ENCODE results near the gene NSRP1.
"Not testable (repeated sequence)": the region's sequence is repeated elsewhere in the genome, so short reads cannot be mapped to it uniquely, and the experiment has no call there.

Gene NSRP1

DNA sequence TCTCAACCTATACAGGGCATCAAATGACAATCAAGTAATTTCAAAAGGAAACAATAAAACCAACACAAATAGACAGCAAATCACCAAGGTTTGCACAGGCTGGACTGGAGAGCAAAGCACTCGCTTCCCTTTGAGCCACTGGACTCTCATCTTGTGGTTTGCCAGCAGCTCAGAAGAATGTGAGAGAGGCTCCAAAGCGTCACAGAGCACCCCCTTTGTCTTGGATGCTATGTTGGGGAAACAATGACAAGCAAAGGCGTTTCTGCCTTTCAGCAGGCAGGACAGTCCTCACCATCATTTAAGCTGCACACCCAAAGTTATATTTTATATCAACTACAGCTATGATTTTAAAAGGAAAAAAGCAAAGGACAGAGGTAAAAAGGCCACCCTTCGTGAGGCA, 105.6 kb downstream of the NSRP1 start:
- no peak for DNase-seq (ENCODE audit: low spot score)

DNA sequence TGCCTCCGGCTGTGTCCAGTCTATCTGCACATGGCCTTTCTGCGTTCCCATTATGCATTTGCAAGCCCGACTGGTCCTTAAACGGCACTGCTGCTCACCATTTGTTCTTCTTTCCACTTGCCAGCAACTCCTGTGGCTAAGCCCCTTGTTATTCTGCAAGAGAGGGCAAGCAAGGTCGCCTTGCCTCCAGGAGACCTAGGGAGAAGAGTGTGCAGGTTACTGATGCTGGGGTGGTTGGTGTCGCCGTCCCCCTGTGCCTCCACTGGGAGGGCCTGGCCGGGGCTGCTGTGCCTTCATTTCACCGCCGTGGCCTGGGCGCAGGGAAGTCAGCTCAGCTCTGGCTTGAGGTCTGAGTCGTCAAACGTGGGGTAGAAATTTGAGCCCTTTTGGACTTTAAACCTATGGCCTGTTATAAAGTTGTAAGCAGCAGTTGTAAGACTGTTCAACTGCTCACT, 106.1 kb downstream of the NSRP1 start:
- peak; percentile 21 for DNase-seq (ENCODE audit: low spot score)

DNA sequence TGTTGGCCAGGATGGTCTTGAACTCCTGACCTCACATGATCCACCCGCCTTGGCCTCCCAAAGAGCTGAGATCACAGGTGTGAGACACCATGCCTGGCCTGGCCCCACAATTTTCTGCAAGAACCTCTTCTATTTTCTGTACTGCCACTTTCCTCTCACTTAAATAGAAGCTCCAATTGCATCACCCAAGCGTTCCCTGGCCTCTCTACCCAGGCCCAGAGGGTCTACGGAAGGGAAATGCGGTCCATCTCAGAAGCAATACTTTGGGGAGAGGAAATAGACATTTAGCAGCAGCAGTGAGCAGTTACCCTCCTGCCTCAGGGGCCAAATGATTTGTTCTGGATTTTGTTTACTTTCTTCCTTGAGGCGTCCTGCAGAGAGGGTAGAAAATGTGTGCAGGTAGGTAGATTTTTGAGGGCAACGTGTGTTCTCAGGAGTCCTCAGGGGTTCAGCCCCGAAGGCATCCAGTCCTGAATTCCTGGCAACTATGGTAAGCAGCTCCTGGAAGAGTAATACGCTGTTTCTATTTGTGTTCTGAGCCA, 107.9 kb downstream of the NSRP1 start:
- DNase-seq (ENCODE audit: low spot score), result no peak

- no peak for DNase-seq (ENCODE audit: low spot score)
Observed at GRCh38 chr17:30225112-30225511, 108.5 kb downstream of the NSRP1 start.

- DNase-seq (ENCODE audit: low spot score), result no peak
Observed at GRCh38 chr17:30225919-30226553, 109.4 kb downstream of the NSRP1 start.

GRCh38 chr17:30226878-30227277, 110.3 kb downstream of the NSRP1 start:
- DNase-seq (ENCODE audit: low spot score), result no peak

GRCh38 chr17:30228011-30228410, 111.4 kb downstream of the NSRP1 start:
- DNase-seq (ENCODE audit: low spot score), result no peak

- DNase-seq (ENCODE audit: low spot score), result no peak
Observed at GRCh38 chr17:30229012-30229411, 112.4 kb downstream of the NSRP1 start.

GRCh38 chr17:30230009-30230408, 113.4 kb downstream of the NSRP1 start:
- DNase-seq (ENCODE audit: low spot score), result not testable (repeated sequence)

- no peak for DNase-seq (ENCODE audit: low spot score)
Observed at GRCh38 chr17:30230596-30231125, 114.0 kb downstream of the NSRP1 start.

GRCh38 chr17:30232015-30232823, 115.6 kb downstream of the NSRP1 start:
- no peak for DNase-seq (ENCODE audit: low spot score)

GRCh38 chr17:30232824-30233427, 116.3 kb downstream of the NSRP1 start:
- no peak for DNase-seq (ENCODE audit: low spot score)

- no peak for DNase-seq (ENCODE audit: low spot score)
Observed at GRCh38 chr17:30234296-30234695, 117.7 kb downstream of the NSRP1 start.

DNA sequence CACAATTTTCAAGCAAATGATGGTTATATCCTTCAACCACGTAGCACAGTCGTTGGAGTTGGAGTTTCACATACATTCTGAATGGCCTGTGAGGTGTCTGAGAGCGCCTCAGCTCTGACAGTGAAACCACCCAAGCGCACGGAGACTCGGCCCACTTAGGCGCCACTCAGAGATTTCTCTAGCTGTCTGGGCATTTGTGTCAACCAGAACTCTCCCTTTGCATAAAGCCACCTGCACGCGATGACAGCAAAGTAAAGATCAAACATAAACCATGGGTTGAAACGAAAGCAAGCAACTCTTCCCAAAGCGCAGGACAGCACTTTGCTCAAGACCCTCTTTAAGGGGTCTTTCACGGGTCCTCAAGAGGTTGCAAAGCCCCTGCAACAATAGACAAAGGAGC, 118.3 kb downstream of the NSRP1 start:
- DNase-seq (ENCODE audit: low spot score), result no peak

GRCh38 chr17:30235386-30236296, 119.0 kb downstream of the NSRP1 start, which contains the start of gene SLC6A4:
TSS of gene SLC6A4 (minus strand) at chr17:30235697. CDS start at chr17:30221958, 13,739 bp downstream.
- DNase-seq (ENCODE audit: low spot score), result peak; percentile 73
